Cardiac fibroblast (primary cell): ENCODE measurements around the gene PXN.

Source experiments
- DNase-seq, 2 donors: peaks; one replicate each; pipeline versions ENCODE4 v3.0.0 to v3.0.0-alpha.2; 2010; ENCODE audit warnings: low read depth in 2 of 2
- H3K4me3 ChIP-seq, 2 donors: replicated peaks in 1 of 2; 1 replicate in 1 of 2; 2 replicates in 1 of 2; pipeline ENCODE4 v1.5.1; 2011; ENCODE audit warnings: low read depth in 2 of 2, low read length in 2 of 2, mild to moderate bottlenecking in 2 of 2, moderate library complexity in 1 of 2
- TF ChIP-seq, protein P1 (sequence below): IDR thresholded peaks from one replicate; pipeline ENCODE4 v1.5.1; 2011; ENCODE audit warnings: low read depth, mild to moderate bottlenecking, low read length, inconsistent platforms

Gene PXN

DNA sequence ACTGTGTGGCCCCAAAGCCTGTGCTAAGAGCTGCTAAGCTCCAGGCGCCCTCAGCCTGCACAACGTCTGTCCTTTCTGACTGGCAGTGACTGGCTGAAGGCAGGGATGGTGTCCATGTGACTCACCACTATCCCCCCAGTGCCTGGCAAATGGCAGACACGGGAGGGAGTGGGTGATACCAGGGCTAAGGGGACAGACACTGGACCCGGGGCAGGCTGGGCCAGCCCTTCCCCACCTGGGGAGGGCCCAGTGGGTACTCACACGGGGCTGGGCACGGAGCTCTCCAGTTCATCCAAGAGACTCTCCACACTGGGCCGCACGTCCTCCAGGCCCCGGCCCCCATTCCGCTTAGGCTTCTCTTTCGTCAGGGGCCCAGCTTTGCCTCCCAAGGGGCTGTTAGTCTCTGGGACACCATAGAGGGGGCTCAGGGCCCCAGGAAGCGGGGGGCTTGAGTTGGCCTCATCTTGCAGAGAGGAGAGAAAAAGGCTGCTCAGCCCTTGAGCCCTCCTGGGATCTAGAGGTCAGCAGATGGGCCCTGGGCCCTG, 43.2 kb downstream of the PXN start:
- no peak overlapping the region for H3K4me3 ChIP-seq
- TF ChIP-seq, protein P1, sequence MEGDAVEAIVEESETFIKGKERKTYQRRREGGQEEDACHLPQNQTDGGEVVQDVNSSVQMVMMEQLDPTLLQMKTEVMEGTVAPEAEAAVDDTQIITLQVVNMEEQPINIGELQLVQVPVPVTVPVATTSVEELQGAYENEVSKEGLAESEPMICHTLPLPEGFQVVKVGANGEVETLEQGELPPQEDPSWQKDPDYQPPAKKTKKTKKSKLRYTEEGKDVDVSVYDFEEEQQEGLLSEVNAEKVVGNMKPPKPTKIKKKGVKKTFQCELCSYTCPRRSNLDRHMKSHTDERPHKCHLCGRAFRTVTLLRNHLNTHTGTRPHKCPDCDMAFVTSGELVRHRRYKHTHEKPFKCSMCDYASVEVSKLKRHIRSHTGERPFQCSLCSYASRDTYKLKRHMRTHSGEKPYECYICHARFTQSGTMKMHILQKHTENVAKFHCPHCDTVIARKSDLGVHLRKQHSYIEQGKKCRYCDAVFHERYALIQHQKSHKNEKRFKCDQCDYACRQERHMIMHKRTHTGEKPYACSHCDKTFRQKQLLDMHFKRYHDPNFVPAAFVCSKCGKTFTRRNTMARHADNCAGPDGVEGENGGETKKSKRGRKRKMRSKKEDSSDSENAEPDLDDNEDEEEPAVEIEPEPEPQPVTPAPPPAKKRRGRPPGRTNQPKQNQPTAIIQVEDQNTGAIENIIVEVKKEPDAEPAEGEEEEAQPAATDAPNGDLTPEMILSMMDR = no peak
- no peak for DNase-seq

GRCh38 chr12:120221576-120221900, 44.0 kb downstream of the PXN start:
- TF ChIP-seq, protein P1 = no peak
- H3K4me3 ChIP-seq = no peak overlapping the region
- DNase-seq = no peak

DNA sequence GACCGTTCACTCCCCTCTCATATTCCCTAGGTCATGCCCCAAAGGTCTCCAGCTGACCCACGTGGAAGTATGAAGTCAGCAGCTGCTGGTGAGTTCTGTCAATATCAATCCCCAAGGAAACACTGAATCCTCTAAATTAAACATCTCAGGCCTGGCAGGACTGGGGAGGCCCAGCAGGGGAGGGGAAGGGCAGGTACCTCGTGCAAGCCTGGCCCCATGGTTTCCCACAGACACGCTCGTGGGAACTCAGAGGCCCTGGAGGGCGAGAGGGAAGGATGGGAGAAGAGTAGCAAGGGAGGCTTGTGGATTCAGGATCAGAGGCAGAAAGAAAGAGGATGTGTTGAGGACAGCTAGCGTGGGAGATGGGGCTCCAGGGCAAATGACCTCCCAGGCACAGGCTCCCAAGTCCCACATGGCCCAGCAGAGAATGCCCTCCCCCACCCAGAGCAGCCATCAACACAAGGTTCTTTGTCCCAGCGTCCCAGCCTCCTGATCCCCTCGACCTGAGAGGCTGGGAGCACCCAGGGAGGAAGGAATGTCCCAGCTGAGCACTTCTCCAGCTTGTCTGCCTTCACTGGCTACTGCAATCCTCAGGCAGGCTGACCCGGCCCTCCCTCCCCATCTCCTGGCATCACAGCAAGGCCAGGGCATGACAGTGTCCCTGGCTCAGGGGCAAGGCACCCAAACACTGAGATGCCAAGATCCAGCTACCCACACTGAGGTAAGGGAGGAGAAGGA, 44.5 kb downstream of the PXN start:
- H3K4me3 ChIP-seq = no peak overlapping the region
- TF ChIP-seq, protein P1 = no peak
- no peak for DNase-seq

GRCh38 chr12:120218680-120219606, 46.6 kb downstream of the PXN start:
- DNase-seq = no peak
- no peak overlapping the region for H3K4me3 ChIP-seq
- TF ChIP-seq, protein P1 = no peak

DNA sequence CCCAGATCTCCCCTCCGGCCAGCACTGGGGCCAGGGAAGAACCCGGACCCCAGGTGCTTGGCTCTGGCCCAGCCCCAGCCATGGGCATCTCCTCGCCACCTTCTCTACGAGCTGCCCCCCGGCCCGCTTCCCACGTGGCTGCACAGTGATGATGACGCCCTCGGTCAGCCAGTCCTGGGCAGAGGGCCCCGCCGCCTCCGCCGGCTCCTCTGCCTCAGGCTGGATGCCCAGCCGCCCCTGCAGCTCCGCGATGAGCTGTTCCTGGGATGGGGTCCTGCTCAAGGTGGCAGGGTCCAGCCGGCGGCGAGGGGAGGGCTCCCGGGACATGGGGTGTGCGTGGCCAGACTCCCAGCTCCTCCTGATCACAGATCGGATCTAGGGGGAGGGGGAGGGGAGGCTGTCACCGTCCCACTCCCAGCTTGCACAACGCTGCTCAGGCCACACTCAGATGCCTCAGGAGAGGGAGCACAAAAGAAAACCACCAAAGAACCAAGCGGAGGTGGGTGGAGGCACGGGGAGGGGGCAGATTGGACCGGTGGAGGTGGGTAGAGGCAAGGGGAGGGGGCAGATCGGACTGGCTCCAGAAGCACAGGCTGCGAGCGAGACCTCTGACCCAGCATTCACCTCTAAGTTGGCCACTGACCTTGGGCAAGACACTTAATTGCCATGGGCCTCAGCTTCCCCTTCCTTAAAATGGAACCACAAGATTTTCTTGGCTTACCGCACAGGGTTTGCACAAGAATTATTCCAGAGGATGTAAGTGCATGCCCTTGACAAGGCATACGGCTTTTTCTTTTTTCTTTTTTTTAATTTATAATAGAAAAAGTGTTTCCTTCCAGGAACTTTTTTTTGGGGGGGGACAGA, 48.6 kb downstream of the PXN start:
- no peak for DNase-seq
- TF ChIP-seq, protein P1 = no peak
- H3K4me3 ChIP-seq = no peak overlapping the region
